HepG2 (cell line): ENCODE data around the gene CSNK1D. TPM values are rescaled to one million over a fixed set of nuclear protein-coding genes. Genes with fewer than 3 reads are reported as not detected.

Experiments
- EHMT2 ChIP-seq: fragments of 200-600 bp; sonication (generic); IDR thresholded peaks from 2 replicates; pipeline ENCODE4 v1.7.0; 2017; ENCODE audit warnings: antibody characterized with exemption, low read depth, low read length, borderline replicate concordance
- KDM4B ChIP-seq: sonication (generic); formaldehyde crosslinking; IDR thresholded peaks from 2 replicates; pipeline ENCODE4 v1.4.0; 2020; ENCODE audit warnings: missing genetic modification reagents
- KLF16 ChIP-seq, 2 experiments: sonication (generic) in 1 of 2; formaldehyde crosslinking in 1 of 2; IDR thresholded peaks; 2 replicates each; pipeline versions ENCODE4 v1.6.1 to v1.8.0; 2016 to 2023; ENCODE audit warnings: missing genetic modification reagents in 2 of 2, missing compliant biosample characterization in 1 of 2
- MIXL1 ChIP-seq: IDR thresholded peaks from 2 replicates; pipeline ENCODE4 v1.6.1; 2016
- NFKB2 ChIP-seq: sonication (generic); formaldehyde crosslinking; IDR thresholded peaks from 2 replicates; pipeline ENCODE4 v1.4.0; 2020; ENCODE audit warnings: missing genetic modification reagents, borderline replicate concordance
- NR2F6 ChIP-seq, 2 experiments: IDR thresholded peaks; 2 replicates each; pipeline ENCODE4 v1.6.1; 2016; ENCODE audit warnings: antibody characterized with exemption in 1 of 2, mild to moderate bottlenecking in 1 of 2
- POLR2A ChIP-seq, 2 experiments: IDR thresholded peaks; 2 replicates each; pipeline ENCODE4 v1.6.1; 2011; ENCODE audit warnings: low read depth in 2 of 2, low read length in 2 of 2, mild to moderate bottlenecking in 1 of 2, moderate library complexity in 1 of 2; ENCODE audit not compliant: insufficient read depth in 1 of 2
- REXO4 ChIP-seq: sonication (generic); formaldehyde crosslinking; IDR thresholded peaks from 2 replicates; pipeline ENCODE4 v1.8.0; 2022; ENCODE audit warnings: missing genetic modification reagents, mild to moderate bottlenecking, borderline replicate concordance
- SAFB2 ChIP-seq: sonication (generic); formaldehyde crosslinking; IDR thresholded peaks from 2 replicates; pipeline ENCODE4 v1.5.1; 2020; ENCODE audit warnings: missing genetic modification reagents, low read depth, mild to moderate bottlenecking, borderline replicate concordance
- TP53 ChIP-seq: sonication (generic); formaldehyde crosslinking; conservative IDR thresholded peaks from 2 replicates; pipeline ENCODE4 v1.4.0; 2020; ENCODE audit warnings: missing genetic modification reagents
- ZFP36 ChIP-seq: fragments of 150-350 bp; IDR thresholded peaks from 2 replicates; pipeline ENCODE4 v1.6.1; 2018; ENCODE audit warnings: borderline replicate concordance, low read length, low read depth; ENCODE audit not compliant: partially characterized antibody
- ZNF180 ChIP-seq: sonication (generic); formaldehyde crosslinking; IDR thresholded peaks from 2 replicates; pipeline ENCODE4 v1.4.0; 2020; ENCODE audit warnings: low read depth, missing genetic modification reagents, borderline replicate concordance
- ZNF563 ChIP-seq: sonication (generic); formaldehyde crosslinking; IDR thresholded peaks from 2 replicates; pipeline ENCODE4 v1.8.0; 2022; ENCODE audit warnings: mild to moderate bottlenecking, moderate library complexity, missing genetic modification reagents
- ZNF720 ChIP-seq: sonication (generic); formaldehyde crosslinking; IDR thresholded peaks from 2 replicates; pipeline ENCODE4 v1.4.0; 2020; ENCODE audit warnings: missing genetic modification reagents
- ZNF777 ChIP-seq: sonication (generic); formaldehyde crosslinking; IDR thresholded peaks from 2 replicates; pipeline ENCODE4 v1.4.0; 2020; ENCODE audit warnings: missing genetic modification reagents
- ZNF781 ChIP-seq: sonication (generic); formaldehyde crosslinking; IDR thresholded peaks from 2 replicates; pipeline ENCODE4 v1.5.1; 2020; ENCODE audit warnings: borderline replicate concordance, mild to moderate bottlenecking, missing genetic modification reagents; ENCODE audit errors: not compliant biosample characterization
- ZZZ3 ChIP-seq: sonication (generic); formaldehyde crosslinking; IDR thresholded peaks from 2 replicates; pipeline ENCODE4 v1.4.0; 2020; ENCODE audit warnings: missing genetic modification reagents, mild to moderate bottlenecking, borderline replicate concordance
- polyA plus RNA-seq, 8 experiments: library from polyadenylated mRNA; depleted of rRNA in 3 of 8; stranded (reverse) in 7 of 8; unstranded in 1 of 8; fragments of >200 nt; fragmentation: Illumina TruSeq in 4 of 8; extraction: Trizol in 4 of 8; gene quantifications; 2 replicates each; pipeline versions ENCODE4 v1.2.1 to v1.2.3, GENCODE V29; 2011 to 2016; ENCODE audit warnings: low read depth in 4 of 8, missing spikeins in 1 of 8, mixed read lengths in 1 of 8; ENCODE audit not compliant: insufficient read depth in 1 of 8
- total RNA-seq, 5 experiments: library from RNA; depleted of rRNA; stranded (reverse); fragments of >200 nt; fragmentation: Illumina TruSeq; extraction: Trizol; gene quantifications; 2 replicates each; pipeline ENCODE4 v1.2.3, GENCODE V29; 2016; ENCODE audit warnings: low read depth in 1 of 5
- TF ChIP-seq, protein P1 (sequence below): sonication (generic); formaldehyde crosslinking; IDR thresholded peaks from 2 replicates; pipeline ENCODE4 v1.8.1; 2022; ENCODE audit warnings: low read depth, mild to moderate bottlenecking, missing genetic modification reagents
- TF ChIP-seq, protein P2 (sequence below): sonication (generic); formaldehyde crosslinking; IDR thresholded peaks from 2 replicates; pipeline ENCODE4 v1.5.1; 2020; ENCODE audit warnings: missing genetic modification reagents, mild to moderate bottlenecking, borderline replicate concordance
- TF ChIP-seq, protein P3 (sequence below), 2 experiments: sonication (generic) in 1 of 2; formaldehyde crosslinking in 1 of 2; IDR thresholded peaks; 2 replicates each; pipeline versions ENCODE4 v1.6.1 to v1.9.0; 2014 to 2022; ENCODE audit warnings: antibody characterized with exemption in 1 of 2, borderline replicate concordance in 1 of 2, inconsistent platforms in 1 of 2, low read depth in 1 of 2, missing genetic modification reagents in 1 of 2

Gene CSNK1D
- total and polyA plus RNA-seq, 2 of the 13 experiments (the other 11 are each of a cell fraction or from before 2014, with no cell fraction given): 31.5 to 128 TPM

DNA sequence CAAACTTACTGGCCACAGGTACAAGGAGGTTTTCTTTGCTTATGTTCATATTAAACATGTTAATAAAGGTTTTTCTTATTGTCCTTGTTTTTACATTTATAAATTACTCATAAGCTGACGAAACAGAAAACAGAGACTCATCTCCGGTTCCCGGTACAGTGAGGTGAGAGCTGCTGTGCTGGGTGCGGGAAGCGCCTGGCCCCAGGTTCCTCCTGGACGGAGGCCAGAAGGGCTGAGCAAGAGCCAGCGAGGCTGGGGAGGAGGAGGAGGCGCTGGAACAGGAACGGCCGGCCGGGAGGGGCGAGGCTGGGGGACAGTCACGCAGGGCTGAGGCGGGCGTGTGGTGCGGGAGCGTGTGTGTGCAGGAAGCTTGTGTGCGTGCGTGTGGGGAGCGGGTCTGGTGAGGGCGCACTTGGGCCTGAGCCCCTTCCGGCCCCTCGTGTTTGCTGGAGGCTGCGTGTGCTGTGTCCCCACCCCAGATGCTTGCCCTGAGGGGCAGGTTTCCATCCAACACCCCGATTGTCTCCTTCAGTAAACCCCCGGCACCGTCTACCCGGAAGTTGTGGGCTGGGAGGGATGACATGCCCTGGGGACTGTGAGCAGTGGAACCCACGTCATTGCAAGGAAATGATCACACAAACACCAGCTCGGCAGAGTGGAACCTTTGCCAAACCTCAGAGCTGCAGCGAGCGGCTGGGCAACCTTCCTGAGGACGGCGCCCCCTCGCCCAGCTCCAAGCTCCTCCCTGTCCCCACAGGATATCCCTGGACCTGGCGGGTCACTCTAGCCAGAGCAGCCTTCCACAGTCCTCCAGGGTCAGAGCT, 24.4 kb upstream of the CSNK1D start (continued):
- TF ChIP-seq, protein P1, sequence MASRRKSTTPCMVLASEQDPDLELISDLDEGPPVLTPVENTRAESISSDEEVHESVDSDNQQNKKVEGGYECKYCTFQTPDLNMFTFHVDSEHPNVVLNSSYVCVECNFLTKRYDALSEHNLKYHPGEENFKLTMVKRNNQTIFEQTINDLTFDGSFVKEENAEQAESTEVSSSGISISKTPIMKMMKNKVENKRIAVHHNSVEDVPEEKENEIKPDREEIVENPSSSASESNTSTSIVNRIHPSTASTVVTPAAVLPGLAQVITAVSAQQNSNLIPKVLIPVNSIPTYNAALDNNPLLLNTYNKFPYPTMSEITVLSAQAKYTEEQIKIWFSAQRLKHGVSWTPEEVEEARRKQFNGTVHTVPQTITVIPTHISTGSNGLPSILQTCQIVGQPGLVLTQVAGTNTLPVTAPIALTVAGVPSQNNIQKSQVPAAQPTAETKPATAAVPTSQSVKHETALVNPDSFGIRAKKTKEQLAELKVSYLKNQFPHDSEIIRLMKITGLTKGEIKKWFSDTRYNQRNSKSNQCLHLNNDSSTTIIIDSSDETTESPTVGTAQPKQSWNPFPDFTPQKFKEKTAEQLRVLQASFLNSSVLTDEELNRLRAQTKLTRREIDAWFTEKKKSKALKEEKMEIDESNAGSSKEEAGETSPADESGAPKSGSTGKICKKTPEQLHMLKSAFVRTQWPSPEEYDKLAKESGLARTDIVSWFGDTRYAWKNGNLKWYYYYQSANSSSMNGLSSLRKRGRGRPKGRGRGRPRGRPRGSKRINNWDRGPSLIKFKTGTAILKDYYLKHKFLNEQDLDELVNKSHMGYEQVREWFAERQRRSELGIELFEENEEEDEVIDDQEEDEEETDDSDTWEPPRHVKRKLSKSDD (CRISPR knock-in tag): peak; percentile 48; the same call in 1 of the 2 replicates
- TF ChIP-seq ZFP36 (no peak), KLF16 (CRISPR knock-in tag; IDR thresholded peaks at IDR 0.05) (no peak; a peak in 1 of 4 replicates), SAFB2 (CRISPR knock-in tag) (peak; percentile 90), TP53 (CRISPR knock-in tag) (no peak), ZNF781 (CRISPR knock-in tag) (no peak), NR2F6 (IDR thresholded peaks at IDR 0.05) (no peak), NR2F6 (CRISPR knock-in tag; IDR thresholded peaks at IDR 0.05) (no peak), ZNF563 (CRISPR knock-in tag) (peak; percentile 75; the same call in 1 of the 2 replicates), ZZZ3 (CRISPR knock-in tag) (no peak), MIXL1 (CRISPR knock-in tag) (no peak), POLR2A (IDR thresholded peaks at IDR 0.05; ENCODE audit: insufficient read depth in 1 of 2, low read depth in 2 of 2, low read length in 2 of 2) (no peak; a peak in 1 of 4 replicates), NFKB2 (no peak), ZNF720 (CRISPR knock-in tag) (no peak), REXO4 (CRISPR knock-in tag) (no peak), EHMT2 (no peak), ZNF180 (CRISPR knock-in tag) (no peak), ZNF777 (CRISPR knock-in tag) (peak; percentile 80), KDM4B (CRISPR knock-in tag) (no peak)
- TF ChIP-seq, protein P2, sequence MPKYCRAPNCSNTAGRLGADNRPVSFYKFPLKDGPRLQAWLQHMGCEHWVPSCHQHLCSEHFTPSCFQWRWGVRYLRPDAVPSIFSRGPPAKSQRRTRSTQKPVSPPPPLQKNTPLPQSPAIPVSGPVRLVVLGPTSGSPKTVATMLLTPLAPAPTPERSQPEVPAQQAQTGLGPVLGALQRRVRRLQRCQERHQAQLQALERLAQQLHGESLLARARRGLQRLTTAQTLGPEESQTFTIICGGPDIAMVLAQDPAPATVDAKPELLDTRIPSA (CRISPR knock-in tag): no peak
- TF ChIP-seq, protein P3, sequence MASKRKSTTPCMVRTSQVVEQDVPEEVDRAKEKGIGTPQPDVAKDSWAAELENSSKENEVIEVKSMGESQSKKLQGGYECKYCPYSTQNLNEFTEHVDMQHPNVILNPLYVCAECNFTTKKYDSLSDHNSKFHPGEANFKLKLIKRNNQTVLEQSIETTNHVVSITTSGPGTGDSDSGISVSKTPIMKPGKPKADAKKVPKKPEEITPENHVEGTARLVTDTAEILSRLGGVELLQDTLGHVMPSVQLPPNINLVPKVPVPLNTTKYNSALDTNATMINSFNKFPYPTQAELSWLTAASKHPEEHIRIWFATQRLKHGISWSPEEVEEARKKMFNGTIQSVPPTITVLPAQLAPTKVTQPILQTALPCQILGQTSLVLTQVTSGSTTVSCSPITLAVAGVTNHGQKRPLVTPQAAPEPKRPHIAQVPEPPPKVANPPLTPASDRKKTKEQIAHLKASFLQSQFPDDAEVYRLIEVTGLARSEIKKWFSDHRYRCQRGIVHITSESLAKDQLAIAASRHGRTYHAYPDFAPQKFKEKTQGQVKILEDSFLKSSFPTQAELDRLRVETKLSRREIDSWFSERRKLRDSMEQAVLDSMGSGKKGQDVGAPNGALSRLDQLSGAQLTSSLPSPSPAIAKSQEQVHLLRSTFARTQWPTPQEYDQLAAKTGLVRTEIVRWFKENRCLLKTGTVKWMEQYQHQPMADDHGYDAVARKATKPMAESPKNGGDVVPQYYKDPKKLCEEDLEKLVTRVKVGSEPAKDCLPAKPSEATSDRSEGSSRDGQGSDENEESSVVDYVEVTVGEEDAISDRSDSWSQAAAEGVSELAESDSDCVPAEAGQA (IDR thresholded peaks at IDR 0.05; ENCODE audit: low read depth): peak; percentile 87
- TF ChIP-seq, protein P3 (CRISPR knock-in tag; IDR thresholded peaks at IDR 0.05; ENCODE audit: borderline replicate concordance): no peak
